AG04449 (cell line): ENCODE measurements around the gene COPS4.
"Not testable (repeated sequence)": the region's sequence is repeated elsewhere in the genome, so short reads cannot be mapped to it uniquely, and the experiment has no call there.

ENCODE experiments used
- CTCF ChIA-PET: fragments of 350-600 bp; formaldehyde crosslinking; extraction: SDS; loops from one replicate; lab custom pipeline; 2021; ENCODE audit warnings: antibody characterized with exemption; lab: Yijun Ruan, JAX
- POLR2A ChIA-PET: fragments of 400-600, 350-600 bp; formaldehyde crosslinking; extraction: SDS; loops from one replicate; lab custom pipeline; 2020; ENCODE audit warnings: antibody characterized with exemption, inconsistent platforms; lab: Yijun Ruan, JAX
- DNase-seq: peaks from one replicate; pipeline ENCODE4 v3.0.0-alpha.2; 2010; ENCODE audit warnings: low read depth, low spot score
- H3K4me3 ChIP-seq: 2 replicates; pipeline ENCODE4 v1.5.1; 2011; ENCODE audit warnings: low read depth, mild to moderate bottlenecking, control low read depth, low read length
- CTCF ChIP-seq: IDR thresholded peaks from one replicate; pipeline ENCODE4 v1.5.1; 2011; ENCODE audit warnings: mild to moderate bottlenecking, moderate library complexity, low read length, control low read depth, inconsistent platforms; ENCODE audit not compliant: insufficient read depth; ENCODE audit errors: missing control alignments

COPS4 gene

GRCh38 chr4:83036991-83037665 is 2.1 kb downstream of the COPS4 start:
- no peak overlapping the region for H3K4me3 ChIP-seq
- ChIA-PET CTCF (interaction anchor here (0.7 to 6.0 kb wide), 9 partner anchors 10 to 245 kb away, joined by 3 to 32 read pairs (median 5); no protein-coding TSS in a partner anchor), POLR2A (no interaction called here)
- TF ChIP-seq CTCF: no peak
- DNase-seq: no peak

GRCh38 chr4:83040269-83040668 is 5.3 kb downstream of the COPS4 start:
- TF ChIP-seq CTCF: no peak
- ChIA-PET POLR2A (no interaction called here), CTCF (interaction anchor here (1.7 to 6.0 kb wide), 3 partner anchors 34 to 241 kb away, joined by 5 to 32 read pairs (median 5); no protein-coding TSS in a partner anchor)
- no peak overlapping the region for H3K4me3 ChIP-seq
- DNase-seq: no peak

- CTCF ChIA-PET, H3K4me3 ChIP-seq, DNase-seq: not testable (repeated sequence)
- POLR2A ChIA-PET: interaction anchor here (2.0 kb wide), 1 partner anchor 8 kb away, joined by 5 read pairs; the partner anchor contains the start of gene COPS4
Observed at GRCh38 chr4:83043157-83043556, 8.2 kb downstream of the COPS4 start.

- CTCF ChIA-PET: no interaction called here
- peak; percentile 28 for DNase-seq
- POLR2A ChIA-PET: interaction anchor here (2.0 kb wide), 1 partner anchor 9 kb away, joined by 5 read pairs; the partner anchor contains the start of gene COPS4
- no peak for TF ChIP-seq CTCF
- no peak overlapping the region for H3K4me3 ChIP-seq
Observed at GRCh38 chr4:83043801-83044407, 8.9 kb downstream of the COPS4 start.

- DNase-seq: no peak
- no peak for TF ChIP-seq CTCF
- no peak overlapping the region for H3K4me3 ChIP-seq
- ChIA-PET CTCF (interaction anchor here (0.8 to 1.5 kb wide), 5 partner anchors 9 to 235 kb away, joined by 3 to 5 read pairs (median 3); no protein-coding TSS in a partner anchor), POLR2A (interaction anchor here (1.2 kb wide), 1 partner anchor 12 kb away, joined by 3 read pairs; the partner anchor contains the start of gene COPS4)
Observed at GRCh38 chr4:83046693-83047473, 11.9 kb downstream of the COPS4 start.

GRCh38 chr4:83048781-83049180 is 13.8 kb downstream of the COPS4 start:
- POLR2A ChIA-PET, H3K4me3 ChIP-seq, DNase-seq: not testable (repeated sequence)
- CTCF ChIA-PET: interaction anchor here (0.8 to 1.9 kb wide), 6 partner anchors 10 to 235 kb away, joined by 3 to 4 read pairs (median 3); partner anchors contain the start of gene COQ2

- DNase-seq: no peak
- TF ChIP-seq CTCF: no peak
- H3K4me3 ChIP-seq: no peak overlapping the region
- ChIA-PET CTCF (interaction anchor here (1.0 to 8.4 kb wide), 11 partner anchors 10 to 247 kb away, joined by 3 to 104 read pairs (median 3); partner anchors contain the start of gene COQ2), POLR2A (no interaction called here)
Observed at GRCh38 chr4:83054928-83055327, 19.9 kb downstream of the COPS4 start.
